Stimulated activated naive CD8-positive, alpha-beta T cell treated with anti-CD3 and anti-CD28 coated beads, Interleukin-15, Interleukin-2, amounts not matched to agents 100 ng/mL and 50 ng/mL, for 24 hours (primary cell): ENCODE measurements around the gene AKR1A1.
A peak's percentile ranks its signal among the peaks of the same experiment; 100 is the strongest.
"Not testable (repeated sequence)": the region's sequence is repeated elsewhere in the genome, so short reads cannot be mapped to it uniquely, and the experiment has no call there.

Experiments used
- H3K27ac Mint-ChIP-seq: one replicate; pipeline ENCODE4 v1.8.0; 2021; ENCODE audit warnings: mild to moderate bottlenecking, mixed read lengths
- H3K27me3 Mint-ChIP-seq: one replicate; pipeline ENCODE4 v1.8.0; 2021; ENCODE audit warnings: mixed read lengths
- H3K36me3 Mint-ChIP-seq: one replicate; pipeline ENCODE4 v1.8.0; 2021; ENCODE audit warnings: low read depth, mixed read lengths
- H3K4me1 Mint-ChIP-seq: one replicate; pipeline ENCODE4 v1.8.0; 2021; ENCODE audit warnings: low read depth, mixed read lengths
- H3K4me3 Mint-ChIP-seq: one replicate; pipeline ENCODE4 v1.8.0; 2021; ENCODE audit warnings: mild to moderate bottlenecking, mixed read lengths
- H3K9me3 Mint-ChIP-seq: one replicate; pipeline ENCODE4 v1.8.0; 2021; ENCODE audit warnings: mixed read lengths

AKR1A1 gene

DNA sequence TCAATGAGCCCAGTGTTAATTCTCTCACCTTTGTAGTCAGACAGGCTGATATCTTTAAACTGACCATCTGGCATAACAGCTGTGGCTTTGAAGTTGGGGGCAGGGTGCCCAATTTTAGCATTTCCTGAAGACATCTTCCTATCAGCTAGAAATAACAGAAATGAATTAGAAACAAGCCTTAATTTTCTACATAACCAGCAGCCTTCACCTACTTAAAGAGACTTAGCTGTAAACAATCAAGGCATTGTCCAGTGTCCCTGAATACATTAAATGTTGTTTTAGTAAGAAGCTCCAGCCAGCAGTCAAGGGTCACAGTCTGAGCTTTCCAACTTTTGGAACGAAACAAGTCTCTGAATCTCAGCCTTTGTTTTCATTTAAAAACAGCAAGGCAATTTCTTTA is 31.7 kb upstream of the AKR1A1 start:
- Mint-ChIP-seq H3K27me3 (no peaks in the 10 kb centered on the region), H3K36me3 (peaks cover 51% of the 10 kb centered on the region), H3K4me1 (peaks cover 68% of the 10 kb centered on the region), H3K27ac (no peak overlapping the region), H3K9me3 (no peaks in the 10 kb centered on the region), H3K4me3 (peak overlapping the region; percentile 96)

DNA sequence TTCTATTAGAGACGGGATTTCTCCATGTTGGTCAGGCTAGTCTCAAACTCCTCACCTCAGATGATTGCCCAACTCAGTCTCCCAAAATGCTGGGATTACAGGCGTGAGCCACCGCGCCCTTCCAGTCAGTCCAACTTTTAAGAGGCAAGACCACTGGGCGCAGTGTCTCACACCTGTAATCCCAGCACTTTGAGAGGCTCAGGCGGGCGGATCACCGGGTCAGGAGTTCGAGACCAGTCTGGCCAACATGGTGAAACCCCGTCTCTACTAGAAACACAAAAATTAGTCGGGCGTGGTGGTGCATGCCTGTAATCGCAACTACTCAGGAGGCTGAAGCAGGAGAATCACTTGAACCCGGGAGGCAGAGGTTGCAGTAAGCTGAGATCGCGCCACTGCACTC is 30.9 kb upstream of the AKR1A1 start:
- Mint-ChIP-seq H3K4me3 (peak overlapping the region; percentile 96), H3K4me1 (peaks cover 75% of the 10 kb centered on the region), H3K36me3 (peaks cover 42% of the 10 kb centered on the region), H3K27ac (peak overlapping the region; percentile 79)
- not testable (repeated sequence) for H3K9me3 Mint-ChIP-seq, H3K27me3 Mint-ChIP-seq

DNA sequence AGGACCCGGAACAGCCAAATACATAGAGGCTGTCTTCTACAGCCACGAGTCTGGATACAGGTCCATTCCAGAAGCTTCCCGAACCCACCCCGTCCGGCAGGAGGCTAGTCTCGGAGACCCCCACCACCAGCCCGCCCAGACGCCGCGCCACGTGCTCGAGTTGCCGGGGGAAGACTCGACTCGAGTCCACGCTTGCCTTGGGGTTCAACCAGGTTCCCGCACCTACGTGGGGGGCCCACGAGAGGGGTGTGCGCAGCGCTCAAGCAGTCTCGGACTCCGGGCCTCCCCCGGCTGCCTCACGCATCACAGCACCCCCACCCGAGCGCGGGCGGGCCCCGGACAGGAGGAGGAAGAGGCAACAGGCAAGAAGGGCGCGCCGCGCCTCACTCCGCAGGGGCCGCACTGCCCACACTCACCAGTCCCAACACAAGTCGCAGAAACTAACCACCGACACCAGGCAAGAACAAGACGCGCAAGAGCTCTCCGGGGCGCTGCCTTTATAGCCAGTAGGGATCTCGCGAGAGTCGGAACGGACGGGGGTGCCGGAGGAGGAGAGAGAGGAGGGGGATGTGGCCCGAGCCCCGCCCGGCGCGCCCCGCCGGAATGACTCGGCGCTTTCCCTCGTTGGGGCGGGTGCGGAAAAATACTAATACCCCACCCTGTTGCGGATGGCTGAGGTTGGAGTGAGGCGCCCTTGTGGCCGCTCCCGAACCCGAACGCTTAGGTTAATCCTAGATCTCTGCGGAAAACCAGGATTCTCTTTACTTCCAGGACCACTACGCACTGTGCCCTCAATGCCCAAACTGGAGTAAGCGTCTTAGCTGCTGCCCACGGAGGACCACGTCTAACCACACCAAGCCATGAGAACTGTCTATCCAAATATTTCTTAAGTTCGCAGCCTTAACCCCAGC is 29.0 kb upstream of the AKR1A1 start, which contains the start of gene PRDX1:
Gene PRDX1 (minus strand): TSS at position 472 of the 911 bp plus-strand sequence. CDS start 2,841 bp downstream, outside the sequence.
- H3K4me3 Mint-ChIP-seq: peak within 1 kb of the TSS; percentile 96

DNA sequence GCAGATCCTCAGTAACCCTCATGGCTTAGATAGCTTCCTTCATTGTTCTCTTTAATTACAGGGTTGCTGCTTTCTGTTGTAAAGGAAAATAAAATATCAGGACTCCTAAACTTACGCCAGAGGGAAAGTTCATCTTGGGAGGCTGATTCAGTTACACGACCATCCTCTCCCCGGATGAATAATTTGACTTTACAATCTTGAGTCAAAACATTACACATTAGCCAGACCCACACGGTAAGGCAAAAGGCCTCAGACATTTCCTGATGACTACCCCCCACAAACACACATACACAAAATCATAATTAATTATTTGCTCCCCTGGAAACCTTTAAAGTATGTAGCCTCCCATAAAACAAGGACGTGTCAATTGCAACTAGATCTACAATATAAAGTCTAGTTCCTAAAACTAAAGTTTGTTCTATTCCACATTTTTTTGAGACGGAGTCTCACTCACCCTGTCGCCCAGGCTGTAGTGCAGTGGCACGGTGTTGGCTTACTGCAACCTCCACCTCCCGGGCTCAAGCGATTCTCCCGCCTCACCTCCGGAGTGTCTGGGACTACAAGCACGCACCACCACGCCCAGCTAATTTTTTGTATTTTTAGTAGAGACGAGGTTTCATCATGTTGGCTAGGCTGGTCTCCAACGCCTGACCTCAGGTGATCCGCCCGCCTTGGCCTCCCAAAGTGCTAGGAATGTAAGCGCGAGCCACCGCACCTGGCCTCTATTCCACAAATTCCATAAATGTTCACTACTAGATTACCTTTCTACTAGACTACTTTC is 28.1 kb upstream of the AKR1A1 start:
- Mint-ChIP-seq H3K4me1 (peaks cover 54% of the 10 kb centered on the region), H3K27me3 (peaks cover 11% of the 10 kb centered on the region), H3K4me3 (peak overlapping the region; percentile 96), H3K27ac (peak overlapping the region; percentile 98), H3K36me3 (peaks cover 15% of the 10 kb centered on the region), H3K9me3 (no peaks in the 10 kb centered on the region)

More for the DNA sequence above, 29.0 kb upstream of the AKR1A1 start, which contains the start of gene PRDX1:
- peaks cover 10% of the 10 kb centered on the region for H3K27me3 Mint-ChIP-seq
- peak within 1 kb of the TSS; percentile 98 for H3K27ac Mint-ChIP-seq
- no peaks in the 10 kb centered on the region for H3K9me3 Mint-ChIP-seq
- peaks cover 23% of the 10 kb centered on the region for H3K36me3 Mint-ChIP-seq
- peaks cover 61% of the 10 kb centered on the region for H3K4me1 Mint-ChIP-seq

DNA sequence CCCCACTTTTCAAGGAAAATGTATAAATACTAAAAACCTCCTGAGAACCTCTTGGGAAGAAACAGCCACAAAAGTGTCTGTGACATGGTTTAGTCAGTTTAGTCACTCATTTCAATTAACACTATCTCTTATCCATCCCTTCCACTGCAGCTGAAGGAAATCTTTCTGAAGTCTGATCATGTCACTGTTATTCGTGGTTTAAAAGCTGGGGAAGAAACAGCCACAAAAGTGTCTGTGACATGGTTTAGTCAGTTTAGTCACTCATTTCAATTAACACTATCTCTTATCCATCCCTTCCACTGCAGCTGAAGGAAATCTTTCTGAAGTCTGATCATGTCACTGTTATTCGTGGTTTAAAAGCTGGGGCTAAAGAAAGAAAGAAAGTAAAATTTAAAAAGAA is 27.1 kb upstream of the AKR1A1 start:
- peak overlapping the region; percentile 94 for H3K27ac Mint-ChIP-seq
- peaks cover 10% of the 10 kb centered on the region for H3K36me3 Mint-ChIP-seq
- H3K9me3 Mint-ChIP-seq: not testable (repeated sequence)
- H3K4me3 Mint-ChIP-seq: peak overlapping the region; percentile 45
- H3K27me3 Mint-ChIP-seq: peaks cover 11% of the 10 kb centered on the region
- H3K4me1 Mint-ChIP-seq: peaks cover 52% of the 10 kb centered on the region

DNA sequence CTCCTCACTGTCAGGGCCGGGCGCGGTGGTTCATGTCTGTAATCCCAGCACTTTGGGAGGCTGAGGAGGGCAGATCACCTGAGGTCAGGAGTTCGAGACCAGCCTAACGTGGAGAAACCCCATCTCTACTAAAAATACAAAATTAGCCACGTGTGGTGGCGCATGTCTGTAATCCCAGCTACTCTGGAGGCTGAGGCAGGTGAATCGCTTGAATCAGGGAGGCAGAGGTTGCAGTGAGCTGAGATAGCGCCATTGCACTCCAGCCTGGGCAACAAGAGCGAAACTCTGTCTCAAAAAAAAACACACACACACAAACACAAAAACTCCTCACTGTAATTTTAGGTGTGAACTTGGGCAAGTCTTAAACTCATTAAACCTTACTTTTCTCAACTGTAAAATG is 26.7 kb upstream of the AKR1A1 start:
- H3K9me3 Mint-ChIP-seq, H3K36me3 Mint-ChIP-seq, H3K27ac Mint-ChIP-seq, H3K4me3 Mint-ChIP-seq: not testable (repeated sequence)
- Mint-ChIP-seq H3K27me3 (peaks cover 11% of the 10 kb centered on the region), H3K4me1 (peaks cover 47% of the 10 kb centered on the region)

DNA sequence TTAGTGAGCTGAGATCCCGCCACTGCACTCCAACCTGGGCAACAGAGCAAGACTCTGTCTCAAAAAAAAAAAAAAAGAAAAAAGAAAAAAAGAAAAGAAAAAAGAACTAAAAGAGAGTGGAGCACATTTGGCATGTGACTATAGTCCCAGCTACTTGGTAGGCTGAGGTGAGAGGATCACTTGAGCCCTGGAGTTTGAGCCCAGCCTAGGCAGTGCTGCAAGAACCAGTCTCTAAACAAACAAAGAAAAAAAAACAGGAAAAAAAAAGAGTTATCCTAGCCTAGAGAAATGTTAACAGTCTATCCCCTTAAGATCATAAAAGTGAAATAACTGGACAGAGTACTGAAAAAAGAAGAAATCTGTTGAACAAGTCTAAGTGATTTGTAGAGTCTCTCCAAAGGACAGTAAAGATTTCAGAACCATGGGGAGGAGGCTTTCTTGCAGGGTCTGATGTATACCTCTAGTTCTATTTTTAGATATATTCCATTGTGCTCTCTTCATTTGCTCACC is 24.4 kb upstream of the AKR1A1 start:
- Mint-ChIP-seq H3K4me1 (peaks cover 35% of the 10 kb centered on the region), H3K27ac (no peak overlapping the region), H3K9me3 (no peaks in the 10 kb centered on the region), H3K4me3 (no peak overlapping the region), H3K27me3 (peaks cover 11% of the 10 kb centered on the region), H3K36me3 (no peaks in the 10 kb centered on the region)

DNA sequence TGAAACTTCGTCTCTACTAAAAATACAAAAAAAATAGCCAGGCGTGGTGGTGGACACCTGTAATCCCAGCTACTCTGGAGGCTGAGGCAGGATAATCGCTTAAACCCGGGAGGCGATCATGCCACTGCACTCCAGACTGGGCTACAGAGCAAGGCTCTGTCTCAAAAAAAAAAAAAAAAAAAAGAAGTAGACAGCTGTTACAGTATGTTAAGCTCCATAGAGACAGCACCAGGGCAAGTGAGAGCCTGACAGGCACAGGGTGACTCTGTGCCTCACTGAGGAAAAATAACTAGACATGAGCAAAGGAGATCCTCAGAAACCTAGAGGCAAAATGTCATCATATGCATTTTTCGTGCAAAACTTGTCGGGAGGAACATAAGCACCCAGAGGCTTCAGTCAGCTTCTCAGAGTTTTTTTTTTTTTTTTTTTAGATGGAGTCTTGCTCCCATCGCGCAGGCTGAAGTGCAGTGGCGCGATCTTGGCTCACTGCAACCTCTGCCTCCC is 19.9 kb upstream of the AKR1A1 start:
- H3K4me1 Mint-ChIP-seq: peaks cover 7% of the 10 kb centered on the region
- no peaks in the 10 kb centered on the region for H3K36me3 Mint-ChIP-seq
- no peaks in the 10 kb centered on the region for H3K9me3 Mint-ChIP-seq
- H3K27me3 Mint-ChIP-seq: peaks cover 10% of the 10 kb centered on the region
- H3K4me3 Mint-ChIP-seq: no peak overlapping the region
- H3K27ac Mint-ChIP-seq: no peak overlapping the region

DNA sequence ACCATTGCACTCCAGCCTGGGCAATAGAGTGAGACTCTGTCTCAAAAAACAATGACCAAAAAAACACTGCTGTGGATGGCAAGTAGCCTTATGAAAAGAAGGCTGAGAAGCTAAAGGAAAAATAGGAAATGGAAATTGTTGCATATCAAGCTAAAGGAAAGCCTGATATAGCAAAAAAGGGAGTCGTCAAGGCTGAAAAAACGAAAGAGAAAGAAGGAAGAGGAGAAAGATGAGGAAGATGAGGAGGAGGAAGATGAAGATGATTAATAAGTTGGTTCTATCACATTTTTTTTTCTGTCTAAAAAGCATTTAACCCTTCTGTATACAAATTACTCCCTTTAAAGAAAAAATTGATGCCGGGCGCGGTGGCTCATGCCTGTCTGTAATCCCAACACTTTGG is 18.8 kb upstream of the AKR1A1 start:
- Mint-ChIP-seq H3K36me3 (no peaks in the 10 kb centered on the region), H3K4me1 (peaks cover 19% of the 10 kb centered on the region), H3K4me3 (no peak overlapping the region), H3K27me3 (peaks cover 3% of the 10 kb centered on the region), H3K27ac (no peak overlapping the region), H3K9me3 (no peaks in the 10 kb centered on the region)

DNA sequence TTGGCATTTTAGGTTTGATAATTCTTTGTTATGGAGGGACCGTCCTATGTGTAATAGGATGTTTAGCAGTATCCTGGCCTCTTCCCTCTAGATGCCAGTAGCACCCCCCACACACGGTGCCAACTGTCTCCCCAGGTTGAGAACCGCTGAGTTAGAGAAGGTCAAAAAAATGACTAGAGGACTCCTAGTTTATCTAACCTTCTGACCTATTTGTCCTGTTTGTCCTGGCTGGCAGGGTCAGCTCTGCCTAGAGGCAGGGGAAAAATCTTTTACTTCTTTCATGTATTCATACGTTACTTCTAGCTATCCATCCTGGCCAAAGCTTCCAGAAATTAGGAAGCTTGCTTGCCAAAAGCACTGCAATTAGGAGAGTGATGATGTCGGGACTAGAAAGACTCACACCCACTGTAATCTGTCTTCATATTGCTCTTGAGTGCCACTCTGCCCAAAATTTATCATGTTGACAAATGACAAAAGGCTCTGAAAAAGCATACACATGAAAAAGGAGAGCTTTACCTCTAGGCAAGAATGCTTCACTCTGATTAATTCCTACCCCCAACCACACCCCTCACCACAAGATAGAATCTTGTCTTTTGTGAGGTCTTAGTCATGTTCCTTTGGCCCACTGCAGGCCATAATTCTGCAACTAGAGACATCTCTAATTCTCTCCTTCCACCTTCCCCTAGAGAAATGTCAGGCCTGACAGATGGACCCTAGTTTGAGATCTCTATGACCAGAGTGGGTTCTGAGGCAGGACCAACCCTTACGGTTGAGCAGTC is 14.4 kb upstream of the AKR1A1 start:
- Mint-ChIP-seq H3K36me3 (no peaks in the 10 kb centered on the region), H3K27me3 (peaks cover 3% of the 10 kb centered on the region), H3K27ac (peak overlapping the region; percentile 42), H3K4me1 (peaks cover 27% of the 10 kb centered on the region), H3K4me3 (no peak overlapping the region), H3K9me3 (no peaks in the 10 kb centered on the region)

DNA sequence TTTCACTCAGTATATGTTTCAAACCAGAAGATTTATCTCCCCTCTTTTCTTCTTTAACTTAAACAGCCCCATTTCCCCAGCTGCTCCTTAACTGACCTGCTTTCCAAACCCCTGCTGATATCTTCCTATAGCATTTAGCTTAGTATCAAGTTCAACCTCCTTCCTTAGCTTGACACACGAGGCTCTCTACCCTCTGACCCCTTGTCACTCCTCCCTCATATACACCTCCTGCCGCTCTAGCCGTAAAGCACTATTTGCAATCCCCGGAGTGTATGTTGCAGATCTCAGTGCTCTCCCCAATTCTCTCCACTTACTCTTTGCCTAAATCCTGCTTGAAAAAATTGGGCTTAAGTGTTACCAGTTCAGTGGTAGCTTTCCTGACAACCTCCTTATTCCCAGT is 13.7 kb upstream of the AKR1A1 start:
- Mint-ChIP-seq H3K36me3 (no peaks in the 10 kb centered on the region), H3K27ac (peak overlapping the region; percentile 5), H3K9me3 (no peaks in the 10 kb centered on the region), H3K27me3 (peaks cover 3% of the 10 kb centered on the region), H3K4me3 (no peak overlapping the region), H3K4me1 (peaks cover 28% of the 10 kb centered on the region)

DNA sequence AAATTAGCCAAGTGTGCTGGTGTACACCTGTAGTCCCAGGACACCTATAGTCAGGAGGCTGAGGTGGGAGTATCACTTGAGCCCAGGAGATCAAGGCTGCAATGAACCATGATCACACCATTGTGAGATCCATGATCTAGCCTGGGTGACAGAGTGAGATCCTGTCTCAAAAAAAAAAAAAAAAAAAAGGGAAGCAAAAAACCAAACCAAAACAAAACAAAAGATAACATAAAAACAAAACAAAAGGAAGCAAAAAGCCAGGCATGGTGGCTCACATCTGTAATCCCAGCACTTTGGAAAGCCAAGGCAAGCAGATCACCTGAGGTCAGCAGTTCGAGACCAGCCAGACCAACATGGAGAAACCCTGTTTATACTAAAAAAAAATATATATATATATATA is 9.4 kb upstream of the AKR1A1 start:
- H3K4me3 Mint-ChIP-seq: no peak overlapping the region
- no peaks in the 10 kb centered on the region for H3K36me3 Mint-ChIP-seq
- peaks cover 57% of the 10 kb centered on the region for H3K4me1 Mint-ChIP-seq
- no peaks in the 10 kb centered on the region for H3K27me3 Mint-ChIP-seq
- H3K9me3 Mint-ChIP-seq: no peaks in the 10 kb centered on the region
- no peak overlapping the region for H3K27ac Mint-ChIP-seq

DNA sequence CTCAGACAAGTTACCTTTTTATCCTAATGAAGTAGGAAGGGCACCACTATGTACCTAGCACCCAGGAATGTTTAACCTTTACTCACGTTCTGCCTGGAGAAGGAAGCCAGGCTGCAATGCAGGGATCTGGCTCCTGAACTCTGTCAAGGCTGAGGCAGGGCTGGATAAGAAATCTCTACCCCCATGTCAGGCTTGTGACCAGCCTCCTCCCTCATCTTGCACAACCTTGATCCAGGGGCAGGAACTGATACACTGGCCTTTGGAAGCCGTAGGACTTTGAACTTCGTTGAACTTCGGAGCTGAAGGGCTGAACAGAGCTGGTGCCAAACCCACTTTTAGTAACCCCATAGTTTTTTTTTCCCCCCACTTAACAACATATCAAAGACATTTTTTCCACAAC is 8.0 kb upstream of the AKR1A1 start:
- no peak overlapping the region for H3K27ac Mint-ChIP-seq
- no peaks in the 10 kb centered on the region for H3K9me3 Mint-ChIP-seq
- no peaks in the 10 kb centered on the region for H3K36me3 Mint-ChIP-seq
- H3K27me3 Mint-ChIP-seq: no peaks in the 10 kb centered on the region
- H3K4me3 Mint-ChIP-seq: no peak overlapping the region
- peaks cover 51% of the 10 kb centered on the region for H3K4me1 Mint-ChIP-seq
